Heart right ventricle (tissue), 16 donors: ENCODE measurements around the gene SV2B. TPM values are rescaled to one million over a fixed set of nuclear protein-coding genes. Genes with fewer than 3 reads are reported as not detected.

Experiments
- ATAC-seq, 8 donors: fragments of 200-7000 bp; cut with Tn5 transposase; one replicate each; pipeline ENCODE4 v1.9.1; 2020; ENCODE audit warnings: mild to moderate bottlenecking in 8 of 8, moderate library complexity in 8 of 8, moderate number of reproducible peaks in 1 of 8
- DNase-seq, 2 donors: peaks; one replicate each; pipeline ENCODE4 v3.0.0-alpha.2; 2020
- H3K27ac ChIP-seq, 10 donors: fragments of 200-600 bp; sonication (generic) in 2 of 10; one replicate each; pipeline versions ENCODE4 v1.5.0 to v1.8.0; 2020 to 2022; ENCODE audit warnings: mild to moderate bottlenecking in 3 of 10
- H3K27me3 ChIP-seq, 7 donors: fragments of 200-600 bp; one replicate each; pipeline ENCODE4 v1.8.0; 2021 to 2022; ENCODE audit warnings: mild to moderate bottlenecking in 2 of 7
- H3K36me3 ChIP-seq, 9 donors: fragments of 200-600 bp; sonication (generic) in 1 of 9; one replicate each; pipeline versions ENCODE4 v1.5.0 to v1.8.0; 2020 to 2022; ENCODE audit warnings: mild to moderate bottlenecking in 2 of 9
- H3K4me1 ChIP-seq, 9 donors: fragments of 200-600 bp; sonication (generic) in 1 of 9; one replicate each; pipeline versions ENCODE4 v1.5.0 to v1.8.0; 2020 to 2022; ENCODE audit warnings: mild to moderate bottlenecking in 4 of 9
- H3K4me3 ChIP-seq, 10 donors: fragments of 200-600 bp; sonication (generic) in 2 of 10; one replicate each; pipeline versions ENCODE4 v1.5.0 to v1.8.0; 2020 to 2022; ENCODE audit warnings: mild to moderate bottlenecking in 7 of 10, moderate library complexity in 2 of 10
- H3K9me3 ChIP-seq, 11 donors: fragments of 200-600 bp in 10 of 11; sonication (generic) in 2 of 11; one replicate each; pipeline versions ENCODE4 v1.5.0 to v1.8.0; 2013 to 2022; ENCODE audit warnings: mild to moderate bottlenecking in 2 of 11, control low read depth in 1 of 11, moderate library complexity in 1 of 11
- CTCF ChIP-seq, 9 donors: fragments of 200-600 bp; sonication (generic) in 2 of 9; IDR thresholded peaks; one replicate each; pipeline versions ENCODE4 v1.5.0 to v1.8.0; 2021 to 2022; ENCODE audit warnings: antibody characterized with exemption in 9 of 9, mild to moderate bottlenecking in 5 of 9, moderate library complexity in 1 of 9
- WGBS, 2 donors: extraction: QIAGEN DNeasy Blood & Tissue Kit; methylation state at CpG; one replicate each; pipeline ENCODE4 v1.1.7; 2013; ENCODE audit warnings: inconsistent platforms in 1 of 2; 5-methylcytosine and 5-hydroxymethylcytosine counted together
- intact Hi-C, 10 donors: fragments of 100-400 bp; cut with DNase I; formaldehyde crosslinking; loops; one replicate each; pipeline versions ENCODE4 v1.11.1 to v1.14.2; 2022
- polyA plus RNA-seq, 2 donors: library from polyadenylated mRNA; stranded (reverse); fragments of 200-250 nt; gene quantifications; one replicate each; pipeline ENCODE4 v1.2.3, GENCODE V29; 2013
- total RNA-seq, 10 donors: library from RNA; stranded (reverse); fragmentation: NEBNext Ultra II Directional in 3 of 10; extraction: Animal tissue kit (Norgen Biotek cat#: 25700) in 3 of 10; gene quantifications; one replicate each; pipeline versions ENCODE4 v1.2.1 to v1.2.4, GENCODE V29; 2021 to 2023
- donor health status: Arrhythmogenic right ventricular cardiomyopathy.
- donor health status: ischemic (EF 13 %, LVEDD 7.1; RV severe dilation, severe dysfunction).
- donor health status: healthy with polysubstance abuse.
- donor health status: DM: no; HTN: yes; CAD: no.
- donor health status: DM: no; HTN: no; CAD: no.
- donor health status: ischemic (EF 25% LVEDD 6.9; RV normal size, moderate dysfunction).
- donor health status: ischemic (EF 25% LVEDD 5.7; RV mildly dilated, moderate dysfunction).
- donor health status: healthy.
- donor health status: DM: yes; HTN: yes; CAD: no.
- donor health status: Ischemic cardiomyopathy.
- donor health status: ischemic (EF 35%, LVEDD 5.7; RV mildly dilated, moderate dysfunction).
- donor health status: nonischemic (EF 11% LVEDD 7.7; RV severe dilation, severe dysfunction).
- donor health status: DM: yes; HTN: yes; CAD: no.
- donor health status: PGD.
- donor health status: ischemic (EF 29% LVEDD 5.4; RV normal size, mild dysfunction).
- donor health status: nonischemic (EF 23%, LVEDD 6.1; RV moderate dilation, normal function).

SV2B gene
- total and polyA plus RNA-seq, 12 donors = 0.29 to 15.7 (median 1.5) TPM

GRCh38 chr15:91253605-91254004 lies 153.5 kb downstream of the SV2B start:
- WGBS, 2 donors = 70 to 76% methylated on average over 3 of the region's 3 CpGs
- no peak for TF ChIP-seq CTCF (IDR thresholded peaks at IDR 0.05)
- ATAC-seq (peak in 1 of 8 donors; percentile 66), DNase-seq (no peak)
- intact Hi-C loops = no loop called here
- H3K36me3 ChIP-seq = no peaks in the 10 kb centered on the region
- no peaks in the 10 kb centered on the region for H3K27me3 ChIP-seq
- H3K9me3 ChIP-seq = no peaks in the 10 kb centered on the region
- no peak overlapping the region for H3K4me3 ChIP-seq
- H3K4me1 ChIP-seq = peaks cover 0 to 18% (median 0%) of the 10 kb centered on the region in 9 donors
- H3K27ac ChIP-seq = no peak overlapping the region

DNA sequence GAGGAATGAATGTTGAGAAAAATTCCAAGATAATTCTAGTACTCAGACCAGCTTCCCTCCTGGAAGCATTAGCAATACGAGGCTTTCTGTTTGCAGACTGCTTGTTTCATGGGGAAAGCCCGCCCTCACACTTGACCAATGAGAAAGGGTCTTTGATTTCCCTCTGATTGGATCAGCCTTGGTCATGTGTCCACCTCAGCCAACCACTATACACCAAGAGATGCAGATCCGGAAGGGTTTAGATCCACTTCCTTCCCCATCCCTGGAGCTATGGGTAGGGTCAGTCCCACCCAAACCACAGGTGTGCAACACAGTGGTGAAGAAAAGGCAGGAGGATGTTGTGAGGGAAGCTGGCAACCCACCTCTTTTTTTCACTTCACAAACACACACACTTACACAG lies 154.7 kb downstream of the SV2B start:
- 74 to 83% methylated on average over 3 of the region's 3 CpGs for WGBS, 2 donors
- ATAC-seq = no peak
- intact Hi-C loops = no loop called here

DNA sequence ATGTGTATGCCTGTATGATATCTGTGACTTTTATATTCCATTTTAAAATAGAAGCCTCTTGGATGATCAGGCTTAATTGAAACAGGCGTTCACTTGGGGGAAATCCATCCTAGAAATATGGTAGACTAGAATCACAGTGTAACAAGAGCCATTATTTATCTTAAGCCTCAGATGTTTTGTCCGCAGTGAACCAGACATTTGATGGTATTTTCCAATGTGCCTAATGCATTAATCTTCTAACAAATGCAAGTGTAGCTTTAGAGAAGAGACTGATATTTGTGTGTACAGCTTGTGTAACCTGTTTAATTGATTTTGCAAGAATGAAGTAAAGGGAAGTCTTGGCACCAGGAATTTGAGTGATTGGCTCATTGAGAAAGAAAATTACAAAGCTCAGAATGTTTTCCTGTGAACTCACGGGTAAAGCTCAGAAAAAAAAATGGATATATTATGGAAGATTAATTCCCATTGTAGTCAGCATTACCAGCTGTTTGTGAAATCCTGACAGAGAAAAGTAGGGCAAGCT lies 155.7 kb downstream of the SV2B start:
- Histone ChIP-seq H3K27me3 (no peaks in the 10 kb centered on the region), H3K27ac (no peak overlapping the region), H3K4me1 (peaks cover 0 to 20% (median 0%) of the 10 kb centered on the region in 9 donors), H3K9me3 (no peaks in the 10 kb centered on the region), H3K36me3 (no peaks in the 10 kb centered on the region), H3K4me3 (no peak overlapping the region)
- ATAC-seq = no peak
- intact Hi-C loops = no loop called here
- WGBS, 2 donors = 77 to 78% methylated on average over 3 of the region's 3 CpGs
- DNase-seq = no peak
- TF ChIP-seq CTCF (IDR thresholded peaks at IDR 0.05) = no peak

More for the DNA sequence above, 154.7 kb downstream of the SV2B start:
- no peaks in the 10 kb centered on the region for H3K9me3 ChIP-seq
- H3K4me3 ChIP-seq = no peak overlapping the region
- TF ChIP-seq CTCF (IDR thresholded peaks at IDR 0.05) = no peak
- DNase-seq = no peak
- no peaks in the 10 kb centered on the region for H3K36me3 ChIP-seq
- H3K27ac ChIP-seq = no peak overlapping the region
- no peaks in the 10 kb centered on the region for H3K27me3 ChIP-seq
- H3K4me1 ChIP-seq = peaks cover 0 to 20% (median 0%) of the 10 kb centered on the region in 9 donors

DNA sequence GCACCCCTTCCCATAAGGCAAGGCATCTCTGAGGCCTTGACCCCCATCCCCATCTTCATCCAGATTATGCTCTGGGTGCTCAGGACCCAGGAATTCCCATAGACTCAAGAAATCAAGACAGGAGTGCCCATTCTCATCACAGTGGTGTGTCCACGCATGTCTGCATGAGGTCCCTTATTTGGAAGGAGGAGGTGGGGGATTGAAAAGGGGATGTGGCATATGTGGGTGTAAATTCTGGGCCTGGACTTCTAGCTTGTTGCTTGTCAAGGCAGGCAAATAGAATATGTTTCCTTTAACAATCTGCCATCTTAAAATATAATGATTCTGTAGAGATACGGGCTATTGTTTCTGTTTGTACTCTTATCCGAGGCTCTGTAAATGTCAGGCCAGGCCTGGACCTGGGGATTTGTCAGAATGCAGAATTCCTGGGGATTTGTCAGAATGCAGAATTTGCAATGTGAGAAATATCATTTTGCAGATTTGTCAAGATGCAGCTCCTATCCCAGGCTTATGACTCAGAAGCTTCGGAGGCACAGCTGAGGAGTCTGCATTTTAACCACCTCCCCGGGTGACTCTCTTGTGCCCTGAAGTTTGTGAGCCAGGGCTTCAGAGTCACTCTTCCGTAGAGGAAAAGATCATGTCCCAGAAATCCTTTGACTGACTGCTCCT lies 157.8 kb downstream of the SV2B start:
- DNase-seq (no peak), ATAC-seq (no peak)
- Histone ChIP-seq H3K4me3 (no peak overlapping the region), H3K27me3 (no peaks in the 10 kb centered on the region), H3K9me3 (no peaks in the 10 kb centered on the region), H3K36me3 (no peaks in the 10 kb centered on the region), H3K27ac (no peak overlapping the region), H3K4me1 (peaks cover 0 to 20% (median 0%) of the 10 kb centered on the region in 9 donors)
- 86 to 91% methylated on average over 6 of the region's 6 CpGs for WGBS, 2 donors
- intact Hi-C loops = no loop called here
- no peak for TF ChIP-seq CTCF (IDR thresholded peaks at IDR 0.05)
